H7 (cell line): Measurements from ENCODE around the gene RALBP1. TPM values are rescaled to one million over a fixed set of nuclear protein-coding genes. Genes with fewer than 3 reads are reported as not detected.

Source experiments
- DNase-seq: peaks from one replicate; pipeline ENCODE4 v3.0.0; 2012
- H3K27me3 ChIP-seq: 2 replicates; pipeline ENCODE4 v1.6.0; 2011; ENCODE audit warnings: mild to moderate bottlenecking, low read length; ENCODE audit not compliant: control insufficient read depth, insufficient read depth
- H3K36me3 ChIP-seq: replicated peaks from 2 replicates; pipeline ENCODE4 v1.5.1; 2011; ENCODE audit warnings: low read length; ENCODE audit not compliant: control insufficient read depth, insufficient read depth
- H3K4me3 ChIP-seq: 2 replicates; pipeline ENCODE4 v1.5.1; 2011; ENCODE audit warnings: low read depth, mild to moderate bottlenecking, control low read depth, low read length, moderate library complexity; ENCODE audit not compliant: insufficient read depth
- total RNA-seq: library from RNA; depleted of rRNA; stranded (reverse); fragments of >200 nt; shearing (Covaris generic); gene quantifications from 2 replicates; pipeline ENCODE4 v1.2.3, GENCODE V29; 2014

Gene RALBP1
- total RNA-seq, 1 experiment from 2014 or later, result 59.1 TPM

- Histone ChIP-seq H3K36me3 (peaks cover 18% of the 10 kb centered on the region), H3K27me3 (no peaks in the 10 kb centered on the region), H3K4me3 (no peak overlapping the region)
- no peak for DNase-seq
These were observed 87.3 kb downstream of the RALBP1 start for GRCh38 chr18:9562584-9562983.

- DNase-seq, result no peak
- H3K4me3 ChIP-seq, result no peak overlapping the region
- H3K27me3 ChIP-seq, result no peaks in the 10 kb centered on the region
- peaks cover 15% of the 10 kb centered on the region for H3K36me3 ChIP-seq
These were observed 88.0 kb downstream of the RALBP1 start for GRCh38 chr18:9563331-9563730.

GRCh38 chr18:9565407-9565806 lies 90.1 kb downstream of the RALBP1 start:
- Histone ChIP-seq H3K36me3 (peaks cover 13% of the 10 kb centered on the region), H3K4me3 (no peak overlapping the region), H3K27me3 (no peaks in the 10 kb centered on the region)
- no peak for DNase-seq

- H3K27me3 ChIP-seq, result no peaks in the 10 kb centered on the region
- no peak for DNase-seq
- no peak overlapping the region for H3K4me3 ChIP-seq
- H3K36me3 ChIP-seq, result peaks cover 7% of the 10 kb centered on the region
These were observed 92.9 kb downstream of the RALBP1 start for GRCh38 chr18:9568186-9568585.

- Histone ChIP-seq H3K36me3 (peaks cover 7% of the 10 kb centered on the region), H3K4me3 (no peak overlapping the region), H3K27me3 (no peaks in the 10 kb centered on the region)
- DNase-seq, result no peak
These were observed 93.9 kb downstream of the RALBP1 start for GRCh38 chr18:9569178-9569577.

GRCh38 chr18:9570255-9570654 lies 94.9 kb downstream of the RALBP1 start:
- Histone ChIP-seq H3K4me3 (no peak overlapping the region), H3K36me3 (peaks cover 7% of the 10 kb centered on the region), H3K27me3 (no peaks in the 10 kb centered on the region)
- no peak for DNase-seq

- DNase-seq, result no peak
- H3K36me3 ChIP-seq, result peaks cover 7% of the 10 kb centered on the region
- no peaks in the 10 kb centered on the region for H3K27me3 ChIP-seq
- H3K4me3 ChIP-seq, result no peak overlapping the region
These were observed 96.2 kb downstream of the RALBP1 start for GRCh38 chr18:9571546-9571945.

GRCh38 chr18:9574473-9575115 lies 99.3 kb downstream of the RALBP1 start:
- peak; percentile 11 for DNase-seq
- no peak overlapping the region for H3K4me3 ChIP-seq
- no peaks in the 10 kb centered on the region for H3K27me3 ChIP-seq
- H3K36me3 ChIP-seq, result peaks cover 9% of the 10 kb centered on the region

- H3K36me3 ChIP-seq, result peaks cover 4% of the 10 kb centered on the region
- DNase-seq, result peak; percentile 39
These were observed 100.2 kb downstream of the RALBP1 start for GRCh38 chr18:9575558-9575957.

GRCh38 chr18:9577361-9577760 lies 102.0 kb downstream of the RALBP1 start:
- H3K27me3 ChIP-seq, result no peaks in the 10 kb centered on the region
- H3K36me3 ChIP-seq, result peaks cover 3% of the 10 kb centered on the region

More at GRCh38 chr18:9575558-9575957, 100.2 kb downstream of the RALBP1 start:
- no peak overlapping the region for H3K4me3 ChIP-seq
- H3K27me3 ChIP-seq, result no peaks in the 10 kb centered on the region

GRCh38 chr18:9578306-9578705 lies 103.0 kb downstream of the RALBP1 start:
- no peak overlapping the region for H3K4me3 ChIP-seq
- DNase-seq, result no peak
- no peaks in the 10 kb centered on the region for H3K27me3 ChIP-seq
- peaks cover 7% of the 10 kb centered on the region for H3K36me3 ChIP-seq

More at GRCh38 chr18:9577361-9577760, 102.0 kb downstream of the RALBP1 start:
- no peak for DNase-seq
- H3K4me3 ChIP-seq, result no peak overlapping the region

- DNase-seq, result no peak
- Histone ChIP-seq H3K4me3 (no peak overlapping the region), H3K27me3 (no peaks in the 10 kb centered on the region), H3K36me3 (peaks cover 7% of the 10 kb centered on the region)
These were observed 106.4 kb downstream of the RALBP1 start for GRCh38 chr18:9581667-9582066.

- Histone ChIP-seq H3K36me3 (peaks cover 8% of the 10 kb centered on the region), H3K27me3 (no peaks in the 10 kb centered on the region), H3K4me3 (no peak overlapping the region)
- DNase-seq, result no peak
These were observed 111.5 kb downstream of the RALBP1 start for GRCh38 chr18:9586814-9587213.
